Measurements from ENCODE around the gene QARS1. TPM values are rescaled to one million over a fixed set of nuclear protein-coding genes. Genes with fewer than 3 reads are reported as not detected.

Gene QARS1
- total and polyA plus RNA-seq, 4 donors = 172 to 234 (median 207) TPM

GRCh38 chr3:49119439-49119838 lies 14.9 kb upstream of the QARS1 start:
- no peaks in the 10 kb centered on the region for H3K27me3 ChIP-seq (ENCODE audit: control insufficient read depth in 3 of 3, insufficient read depth in 3 of 3, low read length in 2 of 3)
- no peak for ATAC-seq (ENCODE audit: insufficient read depth, low FRiP score)
- peak overlapping the region in 1 of 2 donors; percentile 97 for H3K27ac ChIP-seq (ENCODE audit: low read depth in 1 of 2, low read length in 1 of 2)
- no peaks in the 10 kb centered on the region for H3K9me3 ChIP-seq (ENCODE audit: control insufficient read depth in 4 of 4, insufficient read depth in 3 of 4, low read length in 3 of 4)
- H3K4me3 ChIP-seq = no peak overlapping the region
- 62 to 75% methylated on average over 3 of the region's 3 CpGs for WGBS, 2 donors
- peak overlapping the region; percentile 95 to 97 for H3K9ac ChIP-seq (ENCODE audit: insufficient read depth in 1 of 2, low read length in 2 of 2)
- peaks cover 0 to 17% (median 8%) of the 10 kb centered on the region in 5 donors for H3K4me1 ChIP-seq (ENCODE audit: control insufficient read depth in 5 of 5, insufficient read depth in 5 of 5, low read length in 5 of 5)
- TF ChIP-seq CTCF (IDR thresholded peaks at IDR 0.05; ENCODE audit: control extremely low read depth, extremely low read depth) = no peak
- no peak for DNase-seq
- peaks cover 18 to 67% (median 54%) of the 10 kb centered on the region in 4 donors for H3K36me3 ChIP-seq (ENCODE audit: control insufficient read depth in 4 of 4, insufficient read depth in 4 of 4, low read length in 4 of 4)

DNA sequence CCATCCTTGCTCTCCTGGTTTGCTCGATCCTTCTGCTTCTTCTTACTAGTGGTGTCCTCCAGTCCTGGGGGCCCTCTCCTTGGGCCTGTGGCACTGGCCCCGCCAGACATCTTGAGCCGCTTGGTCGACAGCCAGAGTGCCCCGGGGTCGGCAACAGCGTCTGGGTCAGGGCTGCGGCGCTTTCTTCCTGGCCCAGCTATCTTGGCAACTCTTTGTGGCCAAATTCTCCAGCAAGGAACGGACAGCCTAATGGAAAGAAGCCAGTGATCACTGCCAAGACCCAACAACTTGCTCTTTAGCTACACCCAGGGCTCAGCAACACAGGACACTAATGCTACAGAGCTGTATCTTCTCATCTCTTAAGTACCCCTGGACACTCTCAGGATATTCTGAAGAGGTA lies 14.5 kb upstream of the QARS1 start:
- H3K36me3 ChIP-seq (ENCODE audit: control insufficient read depth in 4 of 4, insufficient read depth in 4 of 4, low read length in 4 of 4) = peaks cover 17 to 67% (median 54%) of the 10 kb centered on the region in 4 donors
- no peak for TF ChIP-seq CTCF (IDR thresholded peaks at IDR 0.05; ENCODE audit: control extremely low read depth, extremely low read depth)
- H3K4me1 ChIP-seq (ENCODE audit: control insufficient read depth in 5 of 5, insufficient read depth in 5 of 5, low read length in 5 of 5) = peaks cover 0 to 17% (median 8%) of the 10 kb centered on the region in 5 donors
- ATAC-seq (ENCODE audit: insufficient read depth, low FRiP score) (no peak), DNase-seq (peak in 1 of 3 donors; percentile 13)
- H3K9ac ChIP-seq (ENCODE audit: insufficient read depth in 1 of 2, low read length in 2 of 2) = no peak overlapping the region
- H3K4me3 ChIP-seq = no peak overlapping the region
- no peaks in the 10 kb centered on the region for H3K27me3 ChIP-seq (ENCODE audit: control insufficient read depth in 3 of 3, insufficient read depth in 3 of 3, low read length in 2 of 3)
- no peaks in the 10 kb centered on the region for H3K9me3 ChIP-seq (ENCODE audit: control insufficient read depth in 4 of 4, insufficient read depth in 3 of 4, low read length in 3 of 4)
- H3K27ac ChIP-seq (ENCODE audit: low read depth in 1 of 2, low read length in 1 of 2) = peak overlapping the region in 1 of 2 donors; percentile 97
- WGBS, 2 donors = 72 to 87% methylated on average over 10 of the region's 10 CpGs

DNA sequence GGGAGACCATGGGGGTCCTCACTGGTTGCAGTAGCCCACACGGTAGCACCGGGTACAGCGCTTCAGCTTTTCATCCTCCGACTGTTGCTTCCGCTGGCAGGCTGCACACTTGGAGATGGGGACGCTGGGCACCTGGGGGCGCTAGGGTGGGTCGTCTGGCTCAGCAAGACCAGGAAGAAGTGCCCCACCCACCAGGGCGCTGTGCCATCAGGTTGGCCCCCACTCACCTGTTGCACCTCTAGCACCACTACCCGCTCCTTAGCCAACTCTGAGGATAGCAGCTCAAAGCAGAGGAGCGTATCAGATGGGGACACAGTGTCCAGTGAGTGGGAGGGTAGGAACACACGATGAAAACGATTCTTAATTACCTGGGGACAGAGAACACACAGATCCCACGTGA lies 7.7 kb upstream of the QARS1 start:
- DNase-seq (no peak), ATAC-seq (ENCODE audit: insufficient read depth, low FRiP score) (no peak)
- H3K9me3 ChIP-seq (ENCODE audit: control insufficient read depth in 4 of 4, insufficient read depth in 3 of 4, low read length in 3 of 4) = no peaks in the 10 kb centered on the region
- H3K9ac ChIP-seq (ENCODE audit: insufficient read depth in 1 of 2, low read length in 2 of 2) = no peak overlapping the region
- no peak overlapping the region for H3K4me3 ChIP-seq
- no peak for TF ChIP-seq CTCF (IDR thresholded peaks at IDR 0.05; ENCODE audit: control extremely low read depth, extremely low read depth)
- 92 to 94% methylated on average over 14 of the region's 14 CpGs for WGBS, 2 donors
- no peak overlapping the region for H3K27ac ChIP-seq (ENCODE audit: low read depth in 1 of 2, low read length in 1 of 2)
- H3K36me3 ChIP-seq (ENCODE audit: control insufficient read depth in 4 of 4, insufficient read depth in 4 of 4, low read length in 4 of 4) = peaks cover 45 to 92% (median 63%) of the 10 kb centered on the region in 4 donors
- no peaks in the 10 kb centered on the region for H3K27me3 ChIP-seq (ENCODE audit: control insufficient read depth in 3 of 3, insufficient read depth in 3 of 3, low read length in 2 of 3)
- no peaks in the 10 kb centered on the region for H3K4me1 ChIP-seq (ENCODE audit: control insufficient read depth in 5 of 5, insufficient read depth in 5 of 5, low read length in 5 of 5)

DNA sequence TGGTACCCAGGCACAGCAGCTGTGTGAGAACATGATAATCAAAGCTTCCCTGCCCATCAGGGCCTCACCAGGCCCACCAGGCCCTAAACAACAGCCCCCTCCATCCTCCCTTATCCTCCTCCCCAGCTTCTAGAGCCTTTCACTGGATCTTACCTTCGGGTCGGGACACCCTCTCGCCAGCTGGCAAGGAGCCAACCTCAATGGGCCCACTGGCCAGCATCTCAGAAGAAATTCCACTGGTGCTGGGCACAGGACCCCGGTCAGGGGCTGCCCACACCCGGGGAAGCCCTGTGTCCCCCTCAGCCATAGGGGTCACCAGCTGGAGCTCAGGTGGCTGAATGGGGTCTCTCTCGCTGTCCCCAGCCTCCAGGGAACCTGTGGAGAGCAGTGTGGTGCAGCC lies 6.8 kb upstream of the QARS1 start:
- Histone ChIP-seq H3K36me3 (ENCODE audit: control insufficient read depth in 4 of 4, insufficient read depth in 4 of 4, low read length in 4 of 4) (peaks cover 42 to 83% (median 57%) of the 10 kb centered on the region in 4 donors), H3K27ac (ENCODE audit: low read depth in 1 of 2, low read length in 1 of 2) (no peak overlapping the region), H3K9me3 (ENCODE audit: control insufficient read depth in 4 of 4, insufficient read depth in 3 of 4, low read length in 3 of 4) (no peaks in the 10 kb centered on the region), H3K4me1 (ENCODE audit: control insufficient read depth in 5 of 5, insufficient read depth in 5 of 5, low read length in 5 of 5) (no peaks in the 10 kb centered on the region), H3K9ac (ENCODE audit: insufficient read depth in 1 of 2, low read length in 2 of 2) (no peak overlapping the region), H3K27me3 (ENCODE audit: control insufficient read depth in 3 of 3, insufficient read depth in 3 of 3, low read length in 2 of 3) (no peaks in the 10 kb centered on the region), H3K4me3 (no peak overlapping the region)
- WGBS, 2 donors = 81 to 92% methylated on average over 6 of the region's 6 CpGs
- ATAC-seq (ENCODE audit: insufficient read depth, low FRiP score) = no peak
- no peak for TF ChIP-seq CTCF (IDR thresholded peaks at IDR 0.05; ENCODE audit: control extremely low read depth, extremely low read depth)
- DNase-seq = no peak

All from lung (tissue), 12 donors.